ENCODE measurements around the gene GPR21. TPM values are rescaled to one million over a fixed set of nuclear protein-coding genes. Genes with fewer than 3 reads are reported as not detected.

GPR21 gene
- total and polyA plus RNA-seq, 4 experiments from 2014 or later = 1.0 to 2.3 TPM; not detected in 2

DNA sequence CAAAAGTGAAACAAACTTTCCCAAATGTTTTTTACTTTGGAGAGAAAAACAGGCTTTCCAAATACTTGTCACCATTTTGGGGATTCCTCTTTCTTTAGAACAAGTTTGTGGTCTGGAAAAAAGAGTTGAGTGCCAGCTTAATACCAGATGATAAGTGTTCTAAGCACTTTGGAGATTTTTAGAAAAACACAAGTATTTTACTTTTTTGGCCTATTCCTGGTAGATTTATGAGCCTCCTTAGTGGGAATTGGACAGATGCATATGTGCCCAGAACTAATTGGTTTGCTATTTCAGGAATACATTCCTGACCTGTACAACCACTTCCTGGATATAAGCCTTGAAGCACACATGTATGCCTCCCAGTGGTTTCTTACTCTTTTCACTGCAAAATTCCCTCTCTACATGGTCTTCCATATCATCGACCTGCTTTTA, 40.5 kb downstream of the GPR21 start:
- peaks cover 0 to 4% (median 0%) of the 10 kb centered on the region in 4 donors for H3K4me1 Mint-ChIP-seq
- no peak for DNase-seq
- no peaks in the 10 kb centered on the region for H3K27me3 ChIP-seq (ENCODE audit: insufficient read depth, low read length)
- H3K36me3 Mint-ChIP-seq = peaks cover 37 to 76% of the 10 kb centered on the region in 2 donors
- ChIA-PET CTCF (ENCODE audit: partially characterized antibody) (interaction anchor here (1.7 kb wide), 1 partner anchor 276 kb away, joined by 5 read pairs; no protein-coding TSS in a partner anchor), POLR2A (ENCODE audit: partially characterized antibody) (no interaction called here)
- no peak overlapping the region for H3K4me3 ChIP-seq (ENCODE audit: low read length in 2 of 2)
- H3K9me3 Mint-ChIP-seq = no peaks in the 10 kb centered on the region
- no peak overlapping the region for H3K27ac ChIP-seq (ENCODE audit: low read depth, low read length)
- intact Hi-C loops (cut with micrococcal nuclease) = no loop called here
- H3K4me1 ChIP-seq (ENCODE audit: insufficient read depth, low read length) = no peaks in the 10 kb centered on the region
- H3K27me3 Mint-ChIP-seq = no peaks in the 10 kb centered on the region
- no peaks in the 10 kb centered on the region for H3K9me3 ChIP-seq (ENCODE audit: control insufficient read depth in 1 of 2, low read length in 2 of 2)
- H3K4me3 Mint-ChIP-seq = no peak overlapping the region
- no peak overlapping the region for H3K27ac Mint-ChIP-seq
- H3K36me3 ChIP-seq (ENCODE audit: insufficient read depth, low read length) = no peaks in the 10 kb centered on the region

DNA sequence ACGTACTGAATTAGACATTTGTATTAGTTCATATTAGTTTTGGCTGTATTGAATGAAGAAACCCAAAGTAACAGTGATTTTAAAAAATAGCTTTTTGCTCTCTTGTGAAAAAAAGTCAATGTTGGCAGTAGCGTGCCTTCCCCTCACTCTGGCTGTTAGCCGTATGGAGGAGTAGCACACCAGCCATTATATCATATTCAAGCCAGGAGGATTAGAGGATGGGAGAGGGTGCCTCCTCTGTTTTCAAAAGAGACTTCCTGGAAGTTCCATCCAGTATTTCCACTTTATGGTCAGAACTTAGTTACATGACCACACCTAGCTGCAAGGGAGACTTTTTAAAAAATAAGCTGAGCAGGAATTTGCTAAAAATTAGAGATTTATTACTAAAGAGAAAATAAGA, 41.2 kb downstream of the GPR21 start:
- H3K9me3 ChIP-seq (ENCODE audit: control insufficient read depth in 1 of 2, low read length in 2 of 2) = no peaks in the 10 kb centered on the region
- ChIA-PET CTCF (ENCODE audit: partially characterized antibody) (no interaction called here), POLR2A (ENCODE audit: partially characterized antibody) (no interaction called here)
- peak overlapping the region in 1 of 7 donors; percentile 57 for H3K27ac Mint-ChIP-seq
- peaks cover 40 to 78% of the 10 kb centered on the region in 2 donors for H3K36me3 Mint-ChIP-seq
- peaks cover 0 to 2% (median 0%) of the 10 kb centered on the region in 8 donors for H3K9me3 Mint-ChIP-seq
- no peak for DNase-seq
- H3K4me1 Mint-ChIP-seq = peaks cover 0 to 4% (median 0%) of the 10 kb centered on the region in 4 donors
- H3K4me1 ChIP-seq (ENCODE audit: insufficient read depth, low read length) = no peaks in the 10 kb centered on the region
- intact Hi-C loops (cut with micrococcal nuclease) = no loop called here
- H3K36me3 ChIP-seq (ENCODE audit: insufficient read depth, low read length) = peaks cover 3% of the 10 kb centered on the region
- no peak overlapping the region for H3K4me3 Mint-ChIP-seq
- no peaks in the 10 kb centered on the region for H3K27me3 Mint-ChIP-seq
- no peak overlapping the region for H3K4me3 ChIP-seq (ENCODE audit: low read length in 2 of 2)
- H3K27ac ChIP-seq (ENCODE audit: low read depth, low read length) = no peak overlapping the region
- no peaks in the 10 kb centered on the region for H3K27me3 ChIP-seq (ENCODE audit: insufficient read depth, low read length)

DNA sequence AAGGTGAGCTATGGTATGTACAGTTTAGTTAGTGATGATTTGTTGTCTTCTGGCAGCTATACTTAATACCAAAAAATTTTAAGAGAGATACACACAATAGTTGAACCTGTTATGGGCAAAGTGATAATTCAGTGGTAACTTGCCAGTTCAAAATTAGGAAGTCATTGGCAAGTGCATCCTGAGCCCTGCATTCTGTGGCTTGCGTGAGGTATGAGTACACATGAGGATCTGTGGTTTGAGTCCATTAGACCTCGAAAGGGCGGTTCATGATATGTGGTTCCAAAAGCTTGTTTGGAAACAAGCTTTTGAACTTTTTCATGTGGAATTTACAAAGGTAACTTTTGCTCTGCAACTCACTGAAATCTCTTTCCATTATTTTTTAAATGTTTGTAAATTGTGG, 47.0 kb downstream of the GPR21 start:
- no peaks in the 10 kb centered on the region for H3K4me1 ChIP-seq (ENCODE audit: insufficient read depth, low read length)
- no peak for DNase-seq
- H3K27ac ChIP-seq (ENCODE audit: low read depth, low read length) = no peak overlapping the region
- Mint-ChIP-seq H3K9me3 (peaks cover 0 to 2% (median 0%) of the 10 kb centered on the region in 8 donors), H3K36me3 (peaks cover 42 to 72% of the 10 kb centered on the region in 2 donors), H3K4me3 (no peak overlapping the region), H3K27me3 (no peaks in the 10 kb centered on the region), H3K27ac (no peak overlapping the region), H3K4me1 (no peaks in the 10 kb centered on the region)
- ChIA-PET POLR2A (ENCODE audit: partially characterized antibody) (no interaction called here), CTCF (ENCODE audit: partially characterized antibody) (interaction anchor here (0.9 to 3.1 kb wide), 2 partner anchors 269 kb away, joined by 4 to 35 read pairs; no protein-coding TSS in a partner anchor)
- no peaks in the 10 kb centered on the region for H3K9me3 ChIP-seq (ENCODE audit: control insufficient read depth in 1 of 2, low read length in 2 of 2)
- H3K36me3 ChIP-seq (ENCODE audit: insufficient read depth, low read length) = peaks cover 5% of the 10 kb centered on the region
- no peaks in the 10 kb centered on the region for H3K27me3 ChIP-seq (ENCODE audit: insufficient read depth, low read length)
- intact Hi-C loops (cut with micrococcal nuclease) = no loop called here
- no peak overlapping the region for H3K4me3 ChIP-seq (ENCODE audit: low read length in 2 of 2)

DNA sequence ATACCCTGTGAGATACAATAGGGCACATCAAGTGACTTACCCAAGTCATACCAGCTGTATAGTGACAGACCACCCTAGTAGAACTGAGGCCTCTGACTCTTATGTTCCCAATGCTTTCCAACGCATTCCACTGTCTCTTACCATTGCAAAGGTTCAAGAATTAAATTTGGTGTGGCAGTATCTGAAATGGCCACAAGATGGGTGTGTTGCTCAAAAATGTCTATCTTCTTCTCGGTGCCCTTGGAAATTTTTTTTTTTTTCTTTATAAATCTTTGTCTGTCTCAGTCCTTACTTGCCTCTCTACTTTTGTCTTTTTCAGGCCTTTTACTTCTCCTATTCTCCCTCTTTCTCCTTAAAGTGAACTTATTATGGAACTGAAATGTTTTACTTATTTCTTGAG, 48.4 kb downstream of the GPR21 start:
- Mint-ChIP-seq H3K27ac (peak overlapping the region in 2 of 7 donors; percentile 16 to 62), H3K4me3 (no peak overlapping the region), H3K9me3 (peaks cover 0 to 2% (median 0%) of the 10 kb centered on the region in 8 donors), H3K27me3 (no peaks in the 10 kb centered on the region), H3K36me3 (peaks cover 40 to 68% of the 10 kb centered on the region in 2 donors), H3K4me1 (no peaks in the 10 kb centered on the region)
- ChIA-PET CTCF (ENCODE audit: partially characterized antibody) (interaction anchor here (0.9 to 3.1 kb wide), 3 partner anchors 11 to 268 kb away, joined by 3 to 35 read pairs (median 6); no protein-coding TSS in a partner anchor), POLR2A (ENCODE audit: partially characterized antibody) (no interaction called here)
- peaks cover 5% of the 10 kb centered on the region for H3K36me3 ChIP-seq (ENCODE audit: insufficient read depth, low read length)
- H3K27ac ChIP-seq (ENCODE audit: low read depth, low read length) = no peak overlapping the region
- no peak overlapping the region for H3K4me3 ChIP-seq (ENCODE audit: low read length in 2 of 2)
- H3K9me3 ChIP-seq (ENCODE audit: control insufficient read depth in 1 of 2, low read length in 2 of 2) = no peaks in the 10 kb centered on the region
- no peaks in the 10 kb centered on the region for H3K27me3 ChIP-seq (ENCODE audit: insufficient read depth, low read length)
- DNase-seq = peak in 4 of 5 donors; percentile 8 to 24 (median 20)
- H3K4me1 ChIP-seq (ENCODE audit: insufficient read depth, low read length) = no peaks in the 10 kb centered on the region
- intact Hi-C loops (cut with micrococcal nuclease) = loop anchor here (1.0 kb wide), 1 partner anchor 268 kb away; no protein-coding TSS in a partner anchor

DNA sequence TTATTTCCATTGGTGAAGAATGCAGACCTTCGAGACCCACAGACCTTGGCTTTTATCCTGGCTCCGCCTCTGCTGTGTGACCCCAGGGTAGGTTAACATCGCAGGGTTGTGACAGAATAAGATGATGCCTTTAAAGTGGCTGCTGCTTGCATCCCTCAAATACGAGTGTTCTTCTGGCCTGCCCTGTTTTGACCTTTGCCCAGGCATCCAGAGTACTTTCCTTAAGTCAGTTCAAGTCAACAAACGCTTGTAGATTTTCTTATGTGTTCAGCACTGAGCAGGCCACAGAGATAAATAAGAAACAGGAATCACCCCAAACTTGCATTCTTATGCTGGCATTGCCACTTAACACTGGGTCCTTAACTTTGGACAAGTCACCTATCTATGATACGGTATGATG, 50.2 kb downstream of the GPR21 start:
- H3K4me3 Mint-ChIP-seq = no peak overlapping the region
- ChIA-PET CTCF (ENCODE audit: partially characterized antibody) (interaction anchor here (0.8 to 3.1 kb wide), 3 partner anchors 11 to 267 kb away, joined by 3 to 35 read pairs (median 11); no protein-coding TSS in a partner anchor), POLR2A (ENCODE audit: partially characterized antibody) (no interaction called here)
- Histone ChIP-seq H3K36me3 (ENCODE audit: insufficient read depth, low read length) (peaks cover 5% of the 10 kb centered on the region), H3K9me3 (ENCODE audit: control insufficient read depth in 1 of 2, low read length in 2 of 2) (no peaks in the 10 kb centered on the region), H3K4me1 (ENCODE audit: insufficient read depth, low read length) (no peaks in the 10 kb centered on the region), H3K4me3 (ENCODE audit: low read length in 2 of 2) (no peak overlapping the region), H3K27ac (ENCODE audit: low read depth, low read length) (no peak overlapping the region), H3K27me3 (ENCODE audit: insufficient read depth, low read length) (no peaks in the 10 kb centered on the region)
- H3K27ac Mint-ChIP-seq = peak overlapping the region in 2 of 7 donors; percentile 48 to 66
- no peaks in the 10 kb centered on the region for H3K4me1 Mint-ChIP-seq
- H3K27me3 Mint-ChIP-seq = no peaks in the 10 kb centered on the region
- intact Hi-C loops (cut with micrococcal nuclease) = no loop called here
- H3K9me3 Mint-ChIP-seq = peaks cover 0 to 2% (median 0%) of the 10 kb centered on the region in 8 donors
- peaks cover 38 to 64% of the 10 kb centered on the region in 2 donors for H3K36me3 Mint-ChIP-seq
- DNase-seq = no peak

DNA sequence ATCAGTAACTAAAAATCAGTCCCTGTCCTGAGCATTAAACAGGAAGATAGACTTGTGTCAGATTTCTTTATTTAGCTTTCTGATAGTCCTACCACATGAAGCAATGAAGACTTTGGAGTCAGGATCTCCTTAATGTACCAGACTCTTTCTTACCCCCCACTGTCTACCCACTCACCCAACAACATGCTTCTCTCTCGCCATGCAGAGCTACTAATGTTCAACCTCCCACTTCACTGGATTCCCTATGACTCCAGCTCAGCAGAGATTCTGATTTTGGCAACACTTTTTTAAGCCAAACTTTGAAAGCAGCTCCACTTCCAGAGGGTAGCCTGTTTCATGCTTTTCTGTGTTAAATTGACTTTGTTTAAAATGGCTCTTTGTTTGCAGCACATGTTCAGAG, 50.8 kb downstream of the GPR21 start:
- no peak overlapping the region for H3K4me3 ChIP-seq (ENCODE audit: low read length in 2 of 2)
- H3K27me3 Mint-ChIP-seq = no peaks in the 10 kb centered on the region
- H3K4me1 Mint-ChIP-seq = no peaks in the 10 kb centered on the region
- peak overlapping the region in 3 of 7 donors; percentile 5 to 66 (median 37) for H3K27ac Mint-ChIP-seq
- no peak for DNase-seq
- POLR2A ChIA-PET (ENCODE audit: partially characterized antibody) = no interaction called here
- H3K9me3 ChIP-seq (ENCODE audit: control insufficient read depth in 1 of 2, low read length in 2 of 2) = no peaks in the 10 kb centered on the region
- no peak overlapping the region for H3K4me3 Mint-ChIP-seq
- H3K36me3 Mint-ChIP-seq = peaks cover 38 to 67% of the 10 kb centered on the region in 2 donors
- intact Hi-C loops (cut with micrococcal nuclease) = no loop called here
- no peaks in the 10 kb centered on the region for H3K27me3 ChIP-seq (ENCODE audit: insufficient read depth, low read length)
- H3K9me3 Mint-ChIP-seq = peaks cover 0 to 2% (median 0%) of the 10 kb centered on the region in 8 donors
- no peak overlapping the region for H3K27ac ChIP-seq (ENCODE audit: low read depth, low read length)
- CTCF ChIA-PET (ENCODE audit: partially characterized antibody) = interaction anchor here (0.8 to 2.6 kb wide), 2 partner anchors 11 to 266 kb away, joined by 3 to 11 read pairs; no protein-coding TSS in a partner anchor
- peaks cover 5% of the 10 kb centered on the region for H3K36me3 ChIP-seq (ENCODE audit: insufficient read depth, low read length)
- H3K4me1 ChIP-seq (ENCODE audit: insufficient read depth, low read length) = no peaks in the 10 kb centered on the region

All from CD4-positive, alpha-beta memory T cell (primary cell).